Posterior vena cava (tissue), 2 donors: Measurements from ENCODE around the gene ARHGAP23. TPM values are rescaled to one million over a fixed set of nuclear protein-coding genes. Genes with fewer than 3 reads are reported as not detected.
A peak's percentile ranks its signal among the peaks of the same experiment; 100 is the strongest.
"Not testable (repeated sequence)": the region's sequence is repeated elsewhere in the genome, so short reads cannot be mapped to it uniquely, and the experiment has no call there.

Source experiments
- DNase-seq: peaks from one replicate; pipeline ENCODE4 v3.0.0-alpha.2; 2020; ENCODE audit warnings: low spot score
- intact Hi-C, 2 donors: fragments of 100-400 bp; cut with DNase I; formaldehyde crosslinking; loops; one replicate each; pipeline versions ENCODE4 v1.14.1 to v1.14.2; 2022 to 2023
- total RNA-seq, 2 donors: library from RNA; stranded (reverse); fragmentation: NEBNext Ultra II Directional; extraction: Animal tissue kit (Norgen Biotek cat#: 25700); gene quantifications; one replicate each; pipeline ENCODE4 v1.2.1, GENCODE V29; 2021
- donor health status: DM: yes; HTN: yes; CAD: no.
- donor health status: DM: yes; HTN: yes; CAD: no.

Gene ARHGAP23
- total RNA-seq, 2 donors from 2014 or later: 72.9 to 90.4 TPM

DNA sequence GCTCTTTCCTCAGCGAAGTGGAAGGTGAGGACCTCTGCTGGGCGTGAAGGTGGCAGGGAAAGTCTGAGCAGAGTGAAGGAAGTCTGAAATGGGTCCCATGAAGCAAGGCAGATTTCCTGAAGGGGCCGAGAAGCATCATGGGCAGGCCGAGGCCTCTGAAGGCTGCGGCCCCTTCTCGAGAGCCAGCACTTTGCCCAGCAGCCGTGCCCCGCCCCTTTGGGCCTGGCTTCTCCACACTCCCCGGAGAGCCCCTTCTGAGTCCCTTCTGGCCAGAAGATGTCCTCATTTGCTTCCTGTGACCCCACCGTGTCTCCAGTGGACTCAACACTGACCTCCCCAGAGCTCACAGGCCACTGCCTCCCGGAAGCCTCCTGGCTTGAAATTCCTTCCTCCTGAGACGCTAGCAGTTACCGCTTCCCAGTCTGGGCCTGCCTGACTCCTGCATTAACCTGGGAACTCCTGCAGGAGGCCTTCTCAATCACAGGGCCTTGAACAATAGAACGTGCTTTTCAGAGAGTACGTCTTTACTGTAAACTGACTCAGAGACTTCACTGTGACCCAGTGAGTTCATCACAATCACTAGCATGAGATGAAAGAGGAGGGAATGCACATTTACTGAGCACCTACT is 75.1 kb downstream of the ARHGAP23 start:
- intact Hi-C loops: loop anchor here in 1 of 2 donors (10.0 kb wide), 1 partner anchor 161 kb away; no protein-coding TSS in a partner anchor
- not testable (repeated sequence) for DNase-seq

GRCh38 chr17:38504216-38504615 is 76.0 kb downstream of the ARHGAP23 start:
- intact Hi-C loops: loop anchor here in 1 of 2 donors (10.0 kb wide), 1 partner anchor 161 kb away; no protein-coding TSS in a partner anchor
- no peak for DNase-seq

DNA sequence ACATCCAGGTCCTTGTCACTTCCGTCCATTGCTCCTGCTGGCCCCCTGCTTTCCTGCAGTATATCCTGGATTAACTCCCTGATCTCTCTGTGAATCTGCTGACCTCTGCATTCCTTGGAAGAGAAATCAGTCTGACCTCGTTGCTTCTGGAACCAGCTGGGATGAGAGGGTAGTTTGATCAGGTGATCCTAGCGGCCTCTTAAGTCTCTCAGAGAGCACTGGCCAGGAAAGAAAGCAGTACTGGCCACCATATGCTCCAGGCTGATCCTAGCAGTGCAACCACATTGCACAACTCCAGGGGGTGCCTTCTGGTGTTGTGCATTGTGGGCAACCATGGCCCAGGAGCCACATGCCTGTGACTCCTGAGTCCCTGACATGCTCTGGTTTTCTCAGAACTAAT is 79.2 kb downstream of the ARHGAP23 start:
- no peak for DNase-seq
- intact Hi-C loops: loop anchor here in 1 of 2 donors (10.0 kb wide), 1 partner anchor 157 kb away; no protein-coding TSS in a partner anchor

DNA sequence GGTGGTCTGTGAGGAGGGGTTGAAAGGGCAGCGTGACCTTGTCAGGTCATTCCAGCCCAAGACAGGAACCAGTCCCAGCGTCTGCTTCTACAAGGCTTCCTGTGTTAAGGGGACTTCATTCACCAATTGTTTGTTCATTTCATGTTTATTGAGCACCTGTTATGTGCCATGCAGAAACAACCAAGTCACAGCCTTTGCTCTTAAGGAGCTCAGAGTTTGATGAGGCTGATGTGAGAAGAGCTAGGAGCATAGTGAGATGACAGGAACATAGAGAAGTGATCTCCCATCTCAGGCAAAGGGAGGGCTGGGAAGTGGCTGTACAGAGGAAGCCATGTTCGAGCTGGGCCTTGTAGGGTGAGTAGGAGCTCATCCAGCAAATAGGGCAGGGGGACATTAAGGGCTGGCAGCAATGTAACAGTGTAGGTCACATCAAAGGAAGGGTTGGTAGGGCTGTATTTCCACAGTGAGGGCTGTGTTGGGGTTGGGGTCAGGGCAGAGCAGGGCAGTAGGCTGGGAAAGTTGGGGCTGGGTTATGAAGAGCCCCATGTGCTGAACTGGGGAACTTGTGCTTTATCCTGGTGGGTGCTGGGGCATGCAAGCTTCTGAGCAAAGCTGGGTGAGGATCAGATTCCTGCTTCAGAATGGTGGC is 79.8 kb downstream of the ARHGAP23 start:
- intact Hi-C loops: loop anchor here in 1 of 2 donors (10.0 kb wide), 1 partner anchor 157 kb away; no protein-coding TSS in a partner anchor
- no peak for DNase-seq

GRCh38 chr17:38508570-38508950 is 80.3 kb downstream of the ARHGAP23 start:
- intact Hi-C loops: loop anchor here in 1 of 2 donors (10.0 kb wide), 1 partner anchor 156 kb away; no protein-coding TSS in a partner anchor
- no peak for DNase-seq

DNA sequence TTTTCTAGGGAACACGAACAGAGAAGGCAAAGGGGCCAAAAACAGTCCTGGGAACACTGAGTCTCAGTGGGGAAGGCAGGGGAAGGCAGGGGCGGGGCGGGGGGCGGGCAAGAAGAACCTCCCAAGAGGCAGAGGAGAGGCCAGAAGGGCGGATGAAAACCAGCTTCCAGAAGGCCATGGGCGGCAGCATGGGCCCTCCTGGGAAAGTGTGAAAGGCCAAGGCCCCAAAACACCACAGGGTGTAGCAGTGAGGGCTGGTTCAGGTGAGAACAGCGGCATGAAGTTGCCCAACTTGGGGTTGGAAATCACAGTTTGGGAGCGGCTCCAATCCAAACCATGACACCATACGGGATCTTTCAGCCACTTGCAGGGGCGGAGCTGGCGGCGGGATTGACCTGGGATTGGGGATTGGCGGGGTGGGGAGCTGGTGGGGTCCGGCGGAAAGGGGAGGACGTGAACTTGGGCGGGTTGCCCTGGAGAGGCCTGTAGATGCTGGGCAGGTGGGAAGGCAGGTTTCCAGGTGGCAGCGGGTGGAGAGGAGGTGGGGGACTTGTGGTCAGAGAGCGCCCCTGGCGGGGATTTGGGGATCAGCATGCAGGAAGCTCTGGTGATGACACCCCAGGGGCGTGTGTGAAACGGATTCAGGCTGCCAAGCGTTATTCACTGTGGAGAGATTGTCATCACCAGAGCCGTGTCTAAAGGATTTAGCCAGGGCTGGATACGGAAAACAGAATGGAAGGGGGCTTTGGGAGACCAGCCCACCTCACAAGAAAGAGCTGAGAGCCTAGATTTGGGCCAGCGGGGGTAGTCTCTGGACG is 80.9 kb downstream of the ARHGAP23 start:
- intact Hi-C loops: loop anchor here in 1 of 2 donors (10.0 kb wide), 1 partner anchor 156 kb away; no protein-coding TSS in a partner anchor
- DNase-seq: peak; percentile 94

DNA sequence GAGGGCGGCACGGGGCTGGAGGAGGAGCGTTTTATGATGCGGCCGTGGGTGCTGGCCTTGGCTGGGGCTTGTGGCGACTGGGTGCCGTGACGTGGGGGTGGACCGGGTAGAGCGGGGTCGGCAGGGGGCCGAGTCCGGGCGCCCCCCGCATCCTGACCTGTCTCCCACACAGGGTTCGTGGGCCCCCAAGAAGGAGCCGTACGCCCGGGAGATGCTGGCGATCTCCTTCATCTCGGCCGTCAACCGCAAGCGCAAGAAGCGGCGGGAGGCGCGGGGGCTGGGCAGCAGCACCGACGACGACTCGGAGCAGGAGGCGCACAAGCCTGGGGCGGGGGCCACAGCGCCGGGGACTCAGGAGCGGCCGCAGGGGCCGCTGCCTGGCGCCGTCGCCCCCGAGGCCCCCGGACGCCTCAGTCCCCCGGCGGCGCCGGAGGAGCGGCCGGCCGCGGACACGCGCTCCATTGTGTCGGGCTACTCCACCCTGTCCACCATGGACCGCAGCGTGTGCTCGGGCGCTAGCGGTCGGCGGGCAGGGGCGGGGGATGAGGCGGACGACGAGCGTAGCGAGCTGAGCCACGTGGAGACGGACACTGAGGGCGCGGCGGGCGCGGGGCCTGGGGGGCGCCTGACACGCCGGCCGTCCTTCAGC is 81.6 kb downstream of the ARHGAP23 start:
- intact Hi-C loops: loop anchor here in 1 of 2 donors (10.0 kb wide), 1 partner anchor 155 kb away; no protein-coding TSS in a partner anchor
- DNase-seq: no peak

DNA sequence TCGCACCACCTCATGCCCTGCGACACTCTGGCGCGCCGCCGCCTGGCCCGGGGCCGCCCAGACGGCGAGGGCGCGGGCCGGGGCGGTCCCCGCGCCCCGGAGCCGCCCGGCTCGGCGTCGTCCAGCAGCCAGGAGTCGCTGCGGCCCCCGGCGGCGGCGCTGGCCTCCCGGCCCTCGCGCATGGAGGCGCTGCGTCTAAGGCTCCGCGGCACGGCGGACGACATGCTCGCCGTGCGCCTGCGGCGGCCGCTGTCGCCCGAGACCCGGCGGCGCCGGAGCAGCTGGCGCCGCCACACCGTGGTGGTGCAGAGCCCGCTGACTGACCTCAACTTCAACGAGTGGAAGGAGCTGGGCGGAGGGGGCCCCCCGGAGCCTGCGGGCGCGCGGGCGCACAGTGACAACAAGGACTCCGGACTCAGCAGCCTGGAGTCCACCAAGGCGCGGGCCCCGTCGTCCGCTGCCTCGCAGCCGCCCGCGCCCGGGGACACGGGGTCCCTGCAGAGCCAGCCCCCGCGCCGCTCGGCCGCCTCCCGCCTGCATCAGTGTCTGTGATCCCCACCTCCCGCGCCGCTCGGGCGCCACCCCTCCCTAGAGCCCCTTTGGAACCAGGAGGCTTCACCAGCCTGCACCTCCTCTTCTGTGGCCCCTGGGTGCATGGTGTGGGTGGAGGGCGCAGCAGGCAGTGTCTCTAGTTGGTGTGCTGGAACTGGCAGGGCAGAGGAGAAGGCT is 82.3 kb downstream of the ARHGAP23 start:
- DNase-seq: no peak
- intact Hi-C loops: no loop called here

GRCh38 chr17:38511150-38512108 is 83.2 kb downstream of the ARHGAP23 start:
- intact Hi-C loops: no loop called here
- DNase-seq: no peak

DNA sequence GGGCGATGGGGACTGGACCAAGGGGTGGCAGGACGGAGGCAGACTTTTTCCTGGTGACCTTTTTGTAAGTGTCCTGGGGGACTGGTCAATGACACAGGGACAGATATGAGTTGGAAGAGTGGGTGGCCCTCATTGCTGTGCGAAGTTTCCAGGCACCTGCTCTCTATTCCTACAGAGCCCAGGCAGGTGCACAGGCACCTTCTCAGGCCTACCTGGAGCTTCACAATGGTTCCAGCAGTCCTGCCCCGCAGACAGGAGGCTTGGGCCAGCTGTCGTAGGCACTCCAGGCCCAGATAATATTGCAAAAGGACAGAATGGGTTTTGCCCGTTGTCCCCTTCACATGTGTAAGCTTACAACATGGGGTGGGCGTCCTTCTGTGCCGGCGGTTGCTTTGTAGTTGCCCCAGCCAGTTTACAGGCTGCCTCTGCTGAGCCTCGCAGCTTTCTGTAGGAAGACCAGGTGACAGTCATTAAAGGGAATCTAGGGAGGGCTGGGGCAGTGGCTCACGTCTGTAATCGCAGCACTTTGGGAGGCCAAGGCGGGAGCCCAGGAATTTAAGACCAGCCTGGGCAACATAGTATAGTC is 84.3 kb downstream of the ARHGAP23 start:
- no peak for DNase-seq
- intact Hi-C loops: no loop called here

GRCh38 chr17:38526526-38526925 is 98.3 kb downstream of the ARHGAP23 start:
- DNase-seq, intact Hi-C loops: not testable (repeated sequence)

GRCh38 chr17:38528141-38528540 is 99.9 kb downstream of the ARHGAP23 start:
- DNase-seq, intact Hi-C loops: not testable (repeated sequence)

DNA sequence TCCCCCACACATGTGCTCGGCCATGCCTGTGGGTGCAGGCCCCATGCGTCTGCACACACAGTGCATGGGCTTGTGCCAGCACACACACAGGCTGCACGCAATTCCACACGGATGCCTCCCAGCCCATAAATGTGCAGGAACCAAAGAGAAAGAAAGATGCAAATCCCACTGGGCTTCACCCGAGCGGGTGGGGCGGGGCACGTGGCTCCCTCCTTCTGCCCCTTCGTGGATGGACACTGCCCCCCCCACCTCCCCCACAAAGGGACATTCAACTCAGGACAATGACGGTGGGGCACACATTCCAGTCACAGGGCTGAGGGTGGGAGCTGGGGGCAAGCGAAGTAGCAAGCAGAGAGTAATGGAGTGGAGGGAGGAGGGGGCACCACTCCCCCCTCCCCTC is 102.6 kb downstream of the ARHGAP23 start:
- intact Hi-C loops: not testable (repeated sequence)

DNA sequence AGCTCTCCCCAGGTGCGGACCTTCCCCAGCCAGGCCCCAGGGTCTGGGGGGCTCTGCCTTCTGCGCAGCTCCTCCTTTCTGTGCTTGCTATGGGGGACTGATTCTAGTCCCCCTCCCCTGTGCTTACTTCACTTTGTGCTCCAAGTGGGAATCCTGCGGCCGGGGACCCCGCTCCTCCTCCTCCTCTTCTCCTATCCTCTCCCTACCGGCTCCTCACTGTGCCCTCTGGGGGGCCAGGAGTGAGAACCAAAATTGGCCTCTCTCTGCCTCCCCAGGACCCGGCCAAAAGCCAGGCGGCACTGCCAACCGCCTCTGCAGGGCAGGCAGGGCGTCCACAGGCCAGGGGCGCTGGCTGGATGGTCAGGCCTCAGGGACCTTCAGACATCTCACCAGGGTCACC is 103.5 kb downstream of the ARHGAP23 start:
- intact Hi-C loops, DNase-seq: not testable (repeated sequence)

More for the DNA sequence above, 102.6 kb downstream of the ARHGAP23 start:
- not testable (repeated sequence) for DNase-seq

- intact Hi-C loops: no loop called here
- DNase-seq: no peak
Measured at GRCh38 chr17:38532451-38532850, 104.2 kb downstream of the ARHGAP23 start.

DNA sequence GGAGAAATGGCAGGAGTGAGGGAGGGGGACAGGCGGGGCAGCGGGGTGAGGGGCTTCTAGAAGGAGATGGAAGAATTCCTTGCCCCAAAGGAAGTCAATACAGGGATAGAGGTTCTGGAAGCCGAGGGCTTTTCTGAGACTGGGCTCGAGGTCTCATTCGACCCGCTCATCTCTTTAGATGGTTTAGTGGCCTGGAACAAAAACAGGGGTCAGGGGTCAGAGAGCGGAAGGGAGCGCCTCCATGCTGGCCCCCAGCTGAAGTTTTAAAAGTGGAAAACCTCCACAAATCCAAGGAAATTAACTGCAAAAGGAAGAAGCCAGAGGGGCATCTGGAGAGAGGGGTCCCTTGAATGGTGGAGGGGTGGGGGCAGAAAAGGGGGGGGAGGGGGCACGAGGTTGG is 105.0 kb downstream of the ARHGAP23 start:
- intact Hi-C loops: no loop called here

DNA sequence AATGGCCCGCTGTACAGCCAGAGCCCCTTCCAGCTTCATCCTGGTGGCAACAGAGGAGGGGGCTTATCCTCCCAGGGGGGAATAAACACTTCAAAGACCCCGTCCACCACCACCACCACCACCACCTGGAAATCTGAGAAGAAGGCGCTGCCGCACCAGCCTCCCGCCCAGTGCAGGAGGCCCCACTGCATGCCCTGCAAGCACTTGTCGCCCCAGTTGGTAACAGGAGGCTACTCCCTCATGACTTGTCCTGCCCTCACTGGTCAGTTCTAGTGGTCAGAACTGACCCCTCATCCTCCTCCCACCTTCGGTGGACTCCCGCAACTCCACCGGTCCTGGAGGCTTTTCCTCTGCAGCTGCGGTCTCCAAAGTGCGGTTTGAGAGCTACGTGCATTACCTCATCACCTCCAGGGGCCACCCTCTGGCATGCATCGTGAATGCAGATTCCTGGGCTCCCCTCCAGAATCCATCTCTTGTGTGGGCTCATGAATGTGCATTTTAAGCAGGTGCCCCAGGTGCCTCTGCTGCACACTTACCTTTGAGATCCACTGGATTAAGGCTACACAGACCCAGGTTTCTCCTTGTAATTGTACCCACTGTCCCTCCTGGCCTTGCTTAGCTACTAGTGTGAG is 105.7 kb downstream of the ARHGAP23 start:
- intact Hi-C loops: no loop called here
- DNase-seq: no peak

More for the DNA sequence above, 105.0 kb downstream of the ARHGAP23 start:
- no peak for DNase-seq
